Activated CD8-positive, alpha-beta memory T cell treated with anti-CD3 and anti-CD28 coated beads for 36 hours (primary cell): Measurements from ENCODE around the gene STYX. TPM values are rescaled to one million over a fixed set of nuclear protein-coding genes. Genes with fewer than 3 reads are reported as not detected.

Experiments used
- CTCF ChIA-PET: fragments of 350-600 bp; sonication (Branson Sonifier 250); formaldehyde crosslinking; loops from one replicate; lab custom pipeline; 2021; ENCODE audit warnings: antibody characterized with exemption; lab: Charles Lee
- POLR2A ChIA-PET: fragments of 350-600 bp; sonication (Branson Sonifier 250); formaldehyde crosslinking; loops from one replicate; lab custom pipeline; 2021; ENCODE audit warnings: antibody characterized with exemption; lab: Charles Lee
- total RNA-seq, 2 experiments: library from RNA; stranded (reverse); gene quantifications; one replicate each; pipeline ENCODE4 v1.2.3, GENCODE V29; 2021

Gene STYX
- total RNA-seq, 2 experiments from 2014 or later: 18.2 to 18.7 TPM

GRCh38 chr14:52808101-52808500, 78.1 kb downstream of the STYX start:
- CTCF ChIA-PET: interaction anchor here (0.7 kb wide), 1 partner anchor 153 kb away, joined by 3 read pairs; no protein-coding TSS in a partner anchor

GRCh38 chr14:52821805-52822250, 91.9 kb downstream of the STYX start:
- ChIA-PET POLR2A (no interaction called here), CTCF (interaction anchor here (1.7 kb wide), 1 partner anchor 139 kb away, joined by 7 read pairs; no protein-coding TSS in a partner anchor)

More at GRCh38 chr14:52808101-52808500, 78.1 kb downstream of the STYX start:
- POLR2A ChIA-PET: no interaction called here

DNA sequence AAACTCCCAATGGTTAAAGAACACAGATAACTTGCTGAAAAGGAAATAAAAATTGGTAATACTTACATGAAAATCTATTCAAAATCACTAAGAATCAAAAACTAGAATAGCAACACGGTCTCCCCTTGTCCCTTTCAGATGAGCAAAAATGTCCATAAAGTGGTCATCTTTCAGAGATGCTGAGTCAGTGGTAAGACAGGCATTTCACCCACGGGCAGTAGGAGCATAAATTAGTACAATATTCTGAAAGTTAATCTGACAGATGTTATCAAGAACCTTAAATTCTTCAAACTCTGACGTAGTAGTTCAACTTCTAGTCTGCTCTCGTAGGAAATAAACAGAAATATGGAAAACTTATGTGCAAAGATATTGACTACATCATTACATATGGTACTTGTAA, 94.5 kb downstream of the STYX start:
- POLR2A ChIA-PET: no interaction called here

More for the DNA sequence above, 94.5 kb downstream of the STYX start:
- CTCF ChIA-PET: interaction anchor here (1.5 kb wide), 1 partner anchor 482 kb away, joined by 5 read pairs; no protein-coding TSS in a partner anchor

Other genes starting within 250 kb of the STYX start
- gene TXNDC16, start 177.7 kb upstream of the STYX start, total RNA-seq: 1 to 10 TPM; 5.0 to 5.2 TPM
- under 1 TPM; 0.19 to 0.55 TPM for gene GPR137C, start 177.3 kb upstream of the STYX start, total RNA-seq
- gene ERO1A, start 34.6 kb upstream of the STYX start, total RNA-seq: 100 to 1,000 TPM; 130 TPM
- gene PSMC6, start 23.0 kb upstream of the STYX start, total RNA-seq: 100 to 1,000 TPM; 118 to 122 TPM
- 10 to 100 TPM; 35.0 to 38.1 TPM for gene GNPNAT1, start 61.4 kb downstream of the STYX start, total RNA-seq
- gene FERMT2, start 220.9 kb downstream of the STYX start, total RNA-seq: 1 to 10 TPM; 2.4 to 3.6 TPM